Heart left ventricle (tissue), 16 donors: ENCODE data around the gene SORL1. TPM values are rescaled to one million over a fixed set of nuclear protein-coding genes. Genes with fewer than 3 reads are reported as not detected.

Experiments
- ATAC-seq, 4 donors: fragments of 200-7000 bp; cut with Tn5 transposase; one replicate each; pipeline ENCODE4 v1.9.1; 2020 to 2022; ENCODE audit warnings: moderate library complexity in 4 of 4, mild to moderate bottlenecking in 3 of 4, moderate number of reproducible peaks in 1 of 4
- DNase-seq, 5 donors: peaks; one replicate each; pipeline ENCODE4 v3.0.0-alpha.2; 2020
- H3K27ac ChIP-seq, 12 donors: fragments of 200-600 bp; sonication (generic) in 4 of 12; one replicate each; pipeline versions ENCODE4 v1.5.0 to v1.8.0; 2016 to 2022; ENCODE audit warnings: mild to moderate bottlenecking in 2 of 12
- H3K27me3 ChIP-seq, 9 donors: fragments of 200-600 bp; sonication (generic) in 2 of 9; one replicate each; pipeline versions ENCODE4 v1.5.1 to v1.8.0; 2016 to 2022; ENCODE audit warnings: mild to moderate bottlenecking in 3 of 9
- H3K36me3 ChIP-seq, 9 donors: fragments of 200-600 bp; sonication (generic) in 2 of 9; one replicate each; pipeline versions ENCODE4 v1.5.0 to v1.8.0; 2018 to 2022; ENCODE audit warnings: mild to moderate bottlenecking in 2 of 9
- H3K4me1 ChIP-seq, 12 donors: fragments of 200-600 bp; sonication (generic) in 4 of 12; one replicate each; pipeline versions ENCODE4 v1.5.0 to v1.8.0; 2016 to 2022; ENCODE audit warnings: mild to moderate bottlenecking in 3 of 12
- H3K4me3 ChIP-seq, 12 donors: fragments of 200-600 bp; sonication (generic) in 4 of 12; one replicate each; pipeline versions ENCODE4 v1.5.0 to v1.8.0; 2017 to 2022; ENCODE audit warnings: mild to moderate bottlenecking in 9 of 12, moderate library complexity in 4 of 12
- H3K9me3 ChIP-seq, 12 donors: fragments of 200-600 bp; sonication (generic) in 4 of 12; one replicate each; pipeline versions ENCODE4 v1.5.0 to v1.8.0; 2016 to 2022; ENCODE audit warnings: mild to moderate bottlenecking in 1 of 12
- CTCF ChIP-seq, 12 donors: fragments of 200-600 bp; sonication (generic) in 4 of 12; IDR thresholded peaks; one replicate each; pipeline versions ENCODE4 v1.5.0 to v1.8.0; 2018 to 2022; ENCODE audit warnings: antibody characterized with exemption in 12 of 12, mild to moderate bottlenecking in 5 of 12
- POLR2A ChIP-seq, 2 donors: fragments of 450-650 bp; IDR thresholded peaks; one replicate each; pipeline ENCODE4 v1.6.1; 2017; ENCODE audit warnings: antibody characterized with exemption in 2 of 2, mild to moderate bottlenecking in 2 of 2, moderate library complexity in 2 of 2
- WGBS, 4 donors: extraction: QIAGEN DNeasy Blood & Tissue Kit in 2 of 4; methylation state at CpG; one replicate each; pipeline versions ENCODE4 v1.1.5 to v1.1.7; 2013 to 2018; 5-methylcytosine and 5-hydroxymethylcytosine counted together
- intact Hi-C, 10 donors: fragments of 100-400 bp; cut with DNase I; formaldehyde crosslinking; loops; one replicate each; pipeline versions ENCODE4 v1.11.1 to v1.14.2; 2022
- polyA plus RNA-seq, 2 donors: library from polyadenylated mRNA; stranded (reverse); fragments of 200-250 nt; gene quantifications; one replicate each; pipeline ENCODE4 v1.2.3, GENCODE V29; 2013
- total RNA-seq, 9 donors: library from RNA; depleted of rRNA in 2 of 9; stranded (reverse); fragments of >200 nt in 2 of 9; fragmentation: NEBNext Ultra II Directional in 3 of 9; extraction: Animal tissue kit (Norgen Biotek cat#: 25700) in 3 of 9; gene quantifications; one replicate each; pipeline versions ENCODE4 v1.1.0 to v1.2.4, GENCODE V29; 2016 to 2023
- donor health status: ischemic (EF 13 %, LVEDD 7.1; RV severe dilation, severe dysfunction).
- donor health status: healthy with polysubstance abuse.
- donor health status: DM: no; HTN: yes; CAD: no.
- donor health status: DM: no; HTN: no; CAD: no.
- donor health status: ischemic (EF 25% LVEDD 6.9; RV normal size, moderate dysfunction).
- donor health status: ischemic (EF 25% LVEDD 5.7; RV mildly dilated, moderate dysfunction).
- donor health status: healthy.
- donor health status: DM: yes; HTN: yes; CAD: no.
- donor health status: ischemic (EF 35%, LVEDD 5.7; RV mildly dilated, moderate dysfunction).
- donor health status: nonischemic (EF 11% LVEDD 7.7; RV severe dilation, severe dysfunction).
- donor health status: DM: yes; HTN: yes; CAD: no.
- donor health status: PGD.
- donor health status: ischemic (EF 29% LVEDD 5.4; RV normal size, mild dysfunction).
- donor health status: nonischemic (EF 23%, LVEDD 6.1; RV moderate dilation, normal function).

Gene SORL1
- total and polyA plus RNA-seq, 11 donors, result 0.72 to 20.5 (median 5.2) TPM

GRCh38 chr11:121667836-121668235 lies 215.7 kb downstream of the SORL1 start:
- H3K36me3 ChIP-seq, result no peaks in the 10 kb centered on the region
- H3K27ac ChIP-seq, result no peak overlapping the region
- ATAC-seq (no peak), DNase-seq (no peak)
- no peak for TF ChIP-seq CTCF (IDR thresholded peaks at IDR 0.05)
- no peak for TF ChIP-seq POLR2A (IDR thresholded peaks at IDR 0.05)
- intact Hi-C loops, result loop anchor here in 1 of 10 donors (10.0 kb wide), 1 partner anchor 287 kb away; no protein-coding TSS in a partner anchor
- WGBS, 4 donors, result 42 to 48% (median 45%) methylated on average over 1 of the region's 1 CpG
- H3K4me3 ChIP-seq, result no peak overlapping the region
- no peaks in the 10 kb centered on the region for H3K27me3 ChIP-seq
- H3K9me3 ChIP-seq, result no peaks in the 10 kb centered on the region
- H3K4me1 ChIP-seq, result peaks cover 0 to 29% (median 9%) of the 10 kb centered on the region in 12 donors

GRCh38 chr11:121669422-121669821 lies 217.3 kb downstream of the SORL1 start:
- TF ChIP-seq POLR2A (IDR thresholded peaks at IDR 0.05) (no peak), CTCF (IDR thresholded peaks at IDR 0.05) (no peak)
- Histone ChIP-seq H3K4me3 (no peak overlapping the region), H3K4me1 (peaks cover 0 to 38% (median 13%) of the 10 kb centered on the region in 12 donors), H3K9me3 (no peaks in the 10 kb centered on the region), H3K27me3 (no peaks in the 10 kb centered on the region), H3K36me3 (no peaks in the 10 kb centered on the region), H3K27ac (no peak overlapping the region)
- no peak for DNase-seq
- ATAC-seq, result no peak
- 77 to 86% (median 77%) methylated on average over 4 of the region's 4 CpGs for WGBS, 4 donors
- intact Hi-C loops, result loop anchor here in 1 of 10 donors (10.0 kb wide), 1 partner anchor 285 kb away; no protein-coding TSS in a partner anchor

GRCh38 chr11:121670266-121670665 lies 218.2 kb downstream of the SORL1 start:
- Histone ChIP-seq H3K9me3 (no peaks in the 10 kb centered on the region), H3K36me3 (no peaks in the 10 kb centered on the region), H3K27ac (peak overlapping the region in 6 of 12 donors; percentile 33 to 79 (median 74)), H3K4me1 (peaks cover 0 to 38% (median 13%) of the 10 kb centered on the region in 12 donors), H3K4me3 (no peak overlapping the region), H3K27me3 (no peaks in the 10 kb centered on the region)
- ATAC-seq, result no peak
- WGBS, 4 donors, result 61 to 77% (median 73%) methylated on average over 3 of the region's 3 CpGs
- no peak for TF ChIP-seq CTCF (IDR thresholded peaks at IDR 0.05)
- no peak for TF ChIP-seq POLR2A (IDR thresholded peaks at IDR 0.05)
- no peak for DNase-seq
- intact Hi-C loops, result loop anchor here in 2 of 10 donors (5.0 to 10.0 kb wide), 2 partner anchors 135 to 432 kb away; no protein-coding TSS in a partner anchor

- Histone ChIP-seq H3K27me3 (no peaks in the 10 kb centered on the region), H3K4me1 (peaks cover 0 to 38% (median 13%) of the 10 kb centered on the region in 12 donors), H3K36me3 (no peaks in the 10 kb centered on the region), H3K27ac (peak overlapping the region in 8 of 12 donors; percentile 33 to 79 (median 70)), H3K9me3 (no peaks in the 10 kb centered on the region), H3K4me3 (no peak overlapping the region)
- TF ChIP-seq POLR2A (IDR thresholded peaks at IDR 0.05) (no peak), CTCF (IDR thresholded peaks at IDR 0.05) (no peak)
- ATAC-seq (no peak), DNase-seq (no peak)
- intact Hi-C loops, result loop anchor here in 2 of 10 donors (5.0 to 10.0 kb wide), 2 partner anchors 134 to 431 kb away; no protein-coding TSS in a partner anchor
- WGBS, 4 donors, result 66 to 74% (median 68%) methylated on average over 5 of the region's 5 CpGs
These were observed 218.7 kb downstream of the SORL1 start for GRCh38 chr11:121670805-121671282.
